ENCODE measurements around the gene PAQR3.

- TF ChIP-seq POLR2AphosphoS5 (IDR thresholded peaks at IDR 0.05) = no peak
- TF ChIP-seq CTCF (IDR thresholded peaks at IDR 0.05) = no peak
- no peak for TF ChIP-seq POLR2A (IDR thresholded peaks at IDR 0.05; ENCODE audit: low read depth)
Observed at GRCh38 chr4:78945651-78946179, 6.5 kb upstream of the PAQR3 start.
